ENCODE data around the gene NAP1L1. TPM values are rescaled to one million over a fixed set of nuclear protein-coding genes. Genes with fewer than 3 reads are reported as not detected.

NAP1L1 gene
- total and polyA plus RNA-seq, 10 donors: 353 to 533 (median 404) TPM

- 55 to 79% (median 60%) methylated on average over 3 of the region's 3 CpGs for WGBS, 5 donors
- no peak overlapping the region for H3K4me3 ChIP-seq
- intact Hi-C loops (cut with DNase I; ENCODE audit: low total_unique reads): no loop called here
These were observed 22.1 kb upstream of the NAP1L1 start for GRCh38 chr12:76106631-76107030.

DNA sequence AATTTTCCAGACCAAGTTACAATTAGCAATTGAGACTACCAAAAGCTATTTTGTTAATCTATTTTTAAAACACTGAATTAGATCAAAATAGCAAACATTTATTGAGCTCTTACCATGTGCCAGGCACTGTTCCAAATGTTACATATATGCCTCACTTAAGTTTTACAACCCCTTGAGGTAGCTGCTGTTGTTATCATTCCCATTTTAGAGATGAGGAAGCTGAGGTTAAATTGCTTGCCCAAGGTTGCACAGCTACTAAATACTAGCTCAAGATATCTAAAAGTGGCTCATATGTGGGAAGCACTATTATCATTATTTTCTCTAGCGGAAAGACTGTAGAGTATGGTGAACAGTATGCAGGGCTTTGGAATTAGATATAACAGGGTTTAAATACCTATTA, 19.5 kb upstream of the NAP1L1 start:
- TF ChIP-seq, protein P1, sequence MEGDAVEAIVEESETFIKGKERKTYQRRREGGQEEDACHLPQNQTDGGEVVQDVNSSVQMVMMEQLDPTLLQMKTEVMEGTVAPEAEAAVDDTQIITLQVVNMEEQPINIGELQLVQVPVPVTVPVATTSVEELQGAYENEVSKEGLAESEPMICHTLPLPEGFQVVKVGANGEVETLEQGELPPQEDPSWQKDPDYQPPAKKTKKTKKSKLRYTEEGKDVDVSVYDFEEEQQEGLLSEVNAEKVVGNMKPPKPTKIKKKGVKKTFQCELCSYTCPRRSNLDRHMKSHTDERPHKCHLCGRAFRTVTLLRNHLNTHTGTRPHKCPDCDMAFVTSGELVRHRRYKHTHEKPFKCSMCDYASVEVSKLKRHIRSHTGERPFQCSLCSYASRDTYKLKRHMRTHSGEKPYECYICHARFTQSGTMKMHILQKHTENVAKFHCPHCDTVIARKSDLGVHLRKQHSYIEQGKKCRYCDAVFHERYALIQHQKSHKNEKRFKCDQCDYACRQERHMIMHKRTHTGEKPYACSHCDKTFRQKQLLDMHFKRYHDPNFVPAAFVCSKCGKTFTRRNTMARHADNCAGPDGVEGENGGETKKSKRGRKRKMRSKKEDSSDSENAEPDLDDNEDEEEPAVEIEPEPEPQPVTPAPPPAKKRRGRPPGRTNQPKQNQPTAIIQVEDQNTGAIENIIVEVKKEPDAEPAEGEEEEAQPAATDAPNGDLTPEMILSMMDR (IDR thresholded peaks at IDR 0.05 in 8 of 11, conservative IDR thresholded peaks at IDR 0.05 in 3 of 11): no peak
- no peak for TF ChIP-seq POLR2A (IDR thresholded peaks at IDR 0.05)
- TF ChIP-seq POLR2AphosphoS5 (IDR thresholded peaks at IDR 0.05): no peak
- no peak overlapping the region for H3K27ac ChIP-seq
- no peaks in the 10 kb centered on the region for H3K27me3 ChIP-seq (replicated peaks in 1 of 7)
- no peak for DNase-seq
- no peaks in the 10 kb centered on the region for H3K36me3 ChIP-seq
- no peaks in the 10 kb centered on the region for H3K9me3 ChIP-seq
- no peaks in the 10 kb centered on the region for H3K4me1 ChIP-seq
- intact Hi-C loops (cut with DNase I; ENCODE audit: low total_unique reads): no loop called here
- no peak overlapping the region for H3K4me3 ChIP-seq
- WGBS, 5 donors: 92 to 100% (median 95%) methylated on average over 1 of the region's 1 CpG

More at GRCh38 chr12:76106631-76107030, 22.1 kb upstream of the NAP1L1 start:
- H3K27ac ChIP-seq: no peak overlapping the region
- no peaks in the 10 kb centered on the region for H3K27me3 ChIP-seq (replicated peaks in 1 of 7)
- H3K4me1 ChIP-seq: no peaks in the 10 kb centered on the region
- no peak for DNase-seq
- H3K9me3 ChIP-seq: no peaks in the 10 kb centered on the region
- TF ChIP-seq POLR2AphosphoS5 (IDR thresholded peaks at IDR 0.05) (no peak), POLR2A (IDR thresholded peaks at IDR 0.05) (no peak)
- TF ChIP-seq, protein P1 (IDR thresholded peaks at IDR 0.05 in 8 of 11, conservative IDR thresholded peaks at IDR 0.05 in 3 of 11): no peak
- no peaks in the 10 kb centered on the region for H3K36me3 ChIP-seq

DNA sequence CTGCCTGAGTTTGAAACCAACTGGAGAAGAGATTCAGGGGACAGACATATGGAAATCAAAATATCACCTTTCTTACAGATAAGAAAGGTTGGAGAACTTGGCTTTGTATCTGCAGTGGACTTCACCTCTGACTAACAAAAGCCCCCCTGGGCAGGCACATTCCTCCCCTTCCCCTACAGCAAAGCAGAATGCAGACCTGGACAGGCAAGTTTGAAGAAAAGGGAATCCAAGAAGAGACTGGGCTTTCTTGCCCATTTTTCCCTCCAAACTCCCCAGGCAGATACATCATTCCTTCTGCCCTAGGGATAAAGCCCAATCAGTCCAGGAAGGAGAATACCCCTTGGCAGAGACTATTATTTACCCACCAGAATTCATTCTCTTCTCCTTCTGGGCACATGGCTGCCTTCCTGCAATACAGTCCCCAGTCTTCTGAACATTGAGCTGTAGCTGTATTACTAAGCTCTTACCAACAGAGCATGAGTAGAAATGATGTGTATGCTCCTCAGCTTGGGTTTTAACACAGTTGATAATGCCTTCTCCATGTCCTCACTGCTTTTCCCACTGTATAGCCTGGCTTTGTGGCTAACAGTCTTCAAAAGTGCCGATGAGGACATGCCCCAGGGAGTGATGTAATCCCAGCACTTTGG, 17.4 kb upstream of the NAP1L1 start:
- no peak for DNase-seq
- no peaks in the 10 kb centered on the region for H3K9me3 ChIP-seq
- no peaks in the 10 kb centered on the region for H3K36me3 ChIP-seq
- no peak overlapping the region for H3K4me3 ChIP-seq
- intact Hi-C loops (cut with DNase I; ENCODE audit: low total_unique reads): no loop called here
- H3K27ac ChIP-seq: no peak overlapping the region
- H3K27me3 ChIP-seq (replicated peaks in 1 of 7): no peaks in the 10 kb centered on the region
- no peaks in the 10 kb centered on the region for H3K4me1 ChIP-seq
- no peak for TF ChIP-seq POLR2AphosphoS5 (IDR thresholded peaks at IDR 0.05)
- TF ChIP-seq, protein P1 (IDR thresholded peaks at IDR 0.05 in 8 of 11, conservative IDR thresholded peaks at IDR 0.05 in 3 of 11): no peak
- no peak for TF ChIP-seq POLR2A (IDR thresholded peaks at IDR 0.05)
- 80 to 91% (median 88%) methylated on average over 1 of the region's 1 CpG for WGBS, 5 donors

DNA sequence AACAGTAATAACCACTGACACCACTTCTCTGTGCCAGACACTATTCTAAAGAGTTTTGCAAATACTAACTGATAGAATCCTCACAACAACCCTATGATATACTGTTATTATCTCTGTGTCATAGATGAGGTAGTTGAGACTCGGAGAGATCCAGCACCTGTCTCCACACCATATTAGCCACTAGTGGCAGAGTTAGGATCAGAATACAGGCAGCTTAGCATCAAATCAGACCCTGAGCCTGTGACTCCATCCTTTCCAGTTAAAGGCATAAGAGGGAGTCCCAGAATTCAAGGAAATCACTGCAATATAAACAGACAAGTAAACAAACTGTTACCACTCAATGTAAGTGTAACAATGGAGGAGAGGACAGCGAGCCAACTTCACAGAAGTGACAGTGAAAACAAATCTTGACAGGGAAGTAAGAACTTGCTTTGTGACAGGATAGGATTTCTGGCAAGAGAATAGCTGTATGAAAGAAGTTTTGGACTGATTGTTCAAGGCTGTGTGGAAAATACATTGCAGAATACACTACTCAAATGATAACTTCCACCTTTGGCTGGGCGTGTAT, 11.7 kb upstream of the NAP1L1 start:
- intact Hi-C loops (cut with DNase I; ENCODE audit: low total_unique reads): no loop called here
- TF ChIP-seq POLR2A (IDR thresholded peaks at IDR 0.05) (no peak), POLR2AphosphoS5 (IDR thresholded peaks at IDR 0.05) (no peak)
- TF ChIP-seq, protein P1 (IDR thresholded peaks at IDR 0.05 in 8 of 11, conservative IDR thresholded peaks at IDR 0.05 in 3 of 11): no peak
- WGBS, 5 donors: 83 to 96% (median 92%) methylated on average over 3 of the region's 3 CpGs

More for the DNA sequence above, 11.7 kb upstream of the NAP1L1 start:
- no peak overlapping the region for H3K4me3 ChIP-seq
- H3K9me3 ChIP-seq: no peaks in the 10 kb centered on the region
- no peaks in the 10 kb centered on the region for H3K36me3 ChIP-seq
- no peak for DNase-seq
- H3K27ac ChIP-seq: no peak overlapping the region
- H3K27me3 ChIP-seq (replicated peaks in 1 of 7): no peaks in the 10 kb centered on the region
- no peaks in the 10 kb centered on the region for H3K4me1 ChIP-seq
